Central memory CD8-positive, alpha-beta T cell (primary cell): Measurements from ENCODE around the gene RLBP1.

Experiments used
- ATAC-seq: fragments of 150-1000 bp; cut with Tn5 transposase; replicated peaks from 2 replicates; pipeline ENCODE4 v1.10.0; 2022; ENCODE audit warnings: mild to moderate bottlenecking, moderate FRiP score, moderate number of reproducible peaks; ENCODE audit not compliant: poor library complexity, severe bottlenecking; ENCODE audit errors: extremely low read depth
- DNase-seq, 2 donors: peaks; one replicate each; pipeline ENCODE4 v3.0.0; 2021; ENCODE audit warnings: low spot score in 2 of 2
- H3K27ac Mint-ChIP-seq: one replicate; pipeline ENCODE4 v1.8.0; 2022; ENCODE audit warnings: low read depth, mild to moderate bottlenecking, moderate library complexity, mixed read lengths
- H3K27me3 Mint-ChIP-seq: one replicate; pipeline ENCODE4 v1.8.0; 2022; ENCODE audit warnings: mixed read lengths
- H3K36me3 Mint-ChIP-seq: one replicate; pipeline ENCODE4 v1.8.0; 2022; ENCODE audit warnings: mild to moderate bottlenecking, moderate library complexity, mixed read lengths; ENCODE audit not compliant: insufficient read depth
- H3K4me1 Mint-ChIP-seq: one replicate; pipeline ENCODE4 v1.8.0; 2022; ENCODE audit warnings: mixed read lengths
- H3K4me3 Mint-ChIP-seq: one replicate; pipeline ENCODE4 v1.8.0; 2022; ENCODE audit warnings: mild to moderate bottlenecking, moderate library complexity, mixed read lengths
- H3K9me3 Mint-ChIP-seq: one replicate; pipeline ENCODE4 v1.8.0; 2022; ENCODE audit warnings: mixed read lengths

The RLBP1 gene

GRCh38 chr15:89201465-89202005 lies 19.8 kb downstream of the RLBP1 start:
- no peak for DNase-seq
- peaks cover 11% of the 10 kb centered on the region for H3K36me3 Mint-ChIP-seq
- H3K4me3 Mint-ChIP-seq: no peak overlapping the region
- H3K9me3 Mint-ChIP-seq: no peaks in the 10 kb centered on the region
- H3K27ac Mint-ChIP-seq: no peak overlapping the region
- no peaks in the 10 kb centered on the region for H3K27me3 Mint-ChIP-seq
- ATAC-seq: no peak
- peaks cover 25% of the 10 kb centered on the region for H3K4me1 Mint-ChIP-seq

- Mint-ChIP-seq H3K27me3 (no peaks in the 10 kb centered on the region), H3K27ac (no peak overlapping the region), H3K36me3 (peaks cover 19% of the 10 kb centered on the region), H3K9me3 (no peaks in the 10 kb centered on the region), H3K4me3 (no peak overlapping the region), H3K4me1 (peaks cover 24% of the 10 kb centered on the region)
- DNase-seq: no peak
- ATAC-seq: no peak
Observed at GRCh38 chr15:89200182-89200581, 21.2 kb downstream of the RLBP1 start.

DNA sequence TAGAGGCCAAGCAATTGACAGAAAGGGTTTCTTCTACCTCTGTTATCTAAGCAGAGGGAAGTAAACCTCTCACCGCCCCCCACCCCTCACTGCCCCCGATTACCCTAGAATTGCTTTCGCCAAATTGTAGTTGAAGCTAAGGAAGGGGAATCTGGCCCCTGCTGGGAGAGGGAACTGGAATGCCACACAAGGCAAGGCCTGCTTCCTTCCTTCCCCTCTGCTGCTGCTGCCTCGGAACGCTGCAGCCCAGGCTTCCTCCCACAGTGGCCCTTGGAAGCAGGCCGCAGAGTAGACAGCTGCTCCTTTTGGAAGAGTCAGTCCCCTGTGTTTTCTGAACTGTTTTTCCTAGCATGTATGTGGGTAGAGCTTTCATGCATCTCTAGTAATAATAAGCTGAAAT lies 21.6 kb downstream of the RLBP1 start:
- ATAC-seq: no peak
- H3K27ac Mint-ChIP-seq: no peak overlapping the region
- DNase-seq: no peak
- H3K27me3 Mint-ChIP-seq: no peaks in the 10 kb centered on the region
- no peaks in the 10 kb centered on the region for H3K9me3 Mint-ChIP-seq
- H3K4me3 Mint-ChIP-seq: no peak overlapping the region
- H3K36me3 Mint-ChIP-seq: peaks cover 19% of the 10 kb centered on the region
- H3K4me1 Mint-ChIP-seq: peaks cover 19% of the 10 kb centered on the region

GRCh38 chr15:89198934-89199333 lies 22.4 kb downstream of the RLBP1 start:
- DNase-seq: no peak
- Mint-ChIP-seq H3K27me3 (no peaks in the 10 kb centered on the region), H3K4me1 (peaks cover 12% of the 10 kb centered on the region), H3K27ac (no peak overlapping the region), H3K36me3 (peaks cover 23% of the 10 kb centered on the region), H3K9me3 (no peaks in the 10 kb centered on the region), H3K4me3 (no peak overlapping the region)
- no peak for ATAC-seq

DNA sequence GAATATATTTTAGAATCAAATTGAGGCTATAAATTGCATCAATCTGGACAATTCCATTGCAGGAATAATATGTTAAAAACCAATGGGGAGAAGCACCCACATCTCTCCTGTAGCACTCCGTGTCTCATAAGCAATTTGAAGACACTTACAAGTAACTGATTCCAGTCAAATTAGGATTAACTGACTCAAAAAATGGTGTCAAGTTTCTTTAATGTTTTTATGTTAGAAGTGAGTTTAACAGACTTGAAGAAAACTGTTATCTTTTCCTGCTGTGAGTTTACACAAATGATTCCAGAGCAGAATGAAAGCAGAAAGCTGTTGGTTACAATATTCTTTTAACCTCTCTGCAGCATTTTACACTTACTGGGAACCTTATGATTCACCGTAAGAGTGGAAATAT lies 23.2 kb downstream of the RLBP1 start:
- DNase-seq (no peak), ATAC-seq (no peak)
- H3K9me3 Mint-ChIP-seq: no peaks in the 10 kb centered on the region
- H3K27ac Mint-ChIP-seq: no peak overlapping the region
- no peak overlapping the region for H3K4me3 Mint-ChIP-seq
- H3K36me3 Mint-ChIP-seq: peaks cover 29% of the 10 kb centered on the region
- peaks cover 4% of the 10 kb centered on the region for H3K4me1 Mint-ChIP-seq
- no peaks in the 10 kb centered on the region for H3K27me3 Mint-ChIP-seq

DNA sequence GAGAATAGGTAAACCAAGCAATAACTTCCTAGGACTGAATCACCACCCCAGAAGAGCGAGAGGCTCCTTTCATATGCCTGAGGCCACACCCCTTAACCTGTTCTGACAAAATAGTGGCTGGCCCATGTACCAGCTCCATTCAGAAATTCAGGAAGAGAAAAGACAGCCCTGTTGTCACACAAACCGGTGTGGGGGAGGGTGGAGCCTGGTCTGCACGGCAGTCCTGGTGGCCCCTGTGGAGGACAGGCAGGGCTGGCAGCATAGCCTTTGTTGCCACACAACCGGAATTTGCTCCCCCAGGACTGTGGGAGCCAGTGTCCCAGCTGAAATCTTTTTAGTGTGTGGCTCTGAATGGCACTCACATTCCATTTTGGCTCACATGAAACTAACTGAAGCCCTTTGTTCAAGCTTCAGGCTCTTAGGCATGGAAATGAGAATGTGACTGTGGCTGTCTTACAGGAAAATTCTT lies 23.8 kb downstream of the RLBP1 start:
- Mint-ChIP-seq H3K4me3 (no peak overlapping the region), H3K9me3 (no peaks in the 10 kb centered on the region), H3K4me1 (peaks cover 4% of the 10 kb centered on the region), H3K36me3 (peaks cover 32% of the 10 kb centered on the region), H3K27me3 (no peaks in the 10 kb centered on the region), H3K27ac (no peak overlapping the region)
- DNase-seq: no peak
- ATAC-seq: no peak

DNA sequence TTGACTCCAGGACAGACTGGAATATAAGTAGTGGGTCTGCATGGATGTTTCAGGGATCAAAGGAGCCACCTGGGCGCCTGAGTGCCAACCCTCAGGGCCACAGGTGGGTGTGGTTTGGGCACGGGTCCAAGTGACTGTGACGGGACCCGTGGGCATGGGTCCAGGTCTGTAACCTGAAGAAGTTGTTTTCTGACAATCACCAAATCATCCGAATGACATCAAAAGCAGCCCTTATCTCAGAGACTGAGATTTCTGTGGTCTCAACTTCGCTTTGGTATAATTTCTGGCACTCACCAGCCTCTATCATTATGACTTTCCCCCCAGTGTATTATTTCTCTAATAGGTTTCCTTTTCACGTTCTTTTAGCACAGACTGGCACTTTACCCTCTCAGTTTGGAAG lies 24.4 kb downstream of the RLBP1 start:
- Mint-ChIP-seq H3K27me3 (no peaks in the 10 kb centered on the region), H3K4me1 (peaks cover 4% of the 10 kb centered on the region), H3K4me3 (no peak overlapping the region), H3K36me3 (peaks cover 37% of the 10 kb centered on the region), H3K9me3 (no peaks in the 10 kb centered on the region), H3K27ac (no peak overlapping the region)
- ATAC-seq (no peak), DNase-seq (no peak)

GRCh38 chr15:89196241-89196640 lies 25.1 kb downstream of the RLBP1 start:
- H3K27ac Mint-ChIP-seq: no peak overlapping the region
- H3K36me3 Mint-ChIP-seq: peaks cover 42% of the 10 kb centered on the region
- no peaks in the 10 kb centered on the region for H3K9me3 Mint-ChIP-seq
- H3K27me3 Mint-ChIP-seq: no peaks in the 10 kb centered on the region
- ATAC-seq (no peak), DNase-seq (no peak)
- H3K4me1 Mint-ChIP-seq: no peaks in the 10 kb centered on the region
- H3K4me3 Mint-ChIP-seq: no peak overlapping the region

- no peak overlapping the region for H3K4me3 Mint-ChIP-seq
- no peaks in the 10 kb centered on the region for H3K4me1 Mint-ChIP-seq
- H3K9me3 Mint-ChIP-seq: no peaks in the 10 kb centered on the region
- H3K27ac Mint-ChIP-seq: no peak overlapping the region
- H3K36me3 Mint-ChIP-seq: peaks cover 44% of the 10 kb centered on the region
- ATAC-seq (no peak), DNase-seq (no peak)
- no peaks in the 10 kb centered on the region for H3K27me3 Mint-ChIP-seq
Observed at GRCh38 chr15:89195836-89196235, 25.5 kb downstream of the RLBP1 start.

- no peaks in the 10 kb centered on the region for H3K9me3 Mint-ChIP-seq
- H3K36me3 Mint-ChIP-seq: peaks cover 49% of the 10 kb centered on the region
- H3K4me3 Mint-ChIP-seq: no peak overlapping the region
- no peaks in the 10 kb centered on the region for H3K27me3 Mint-ChIP-seq
- DNase-seq: no peak
- ATAC-seq: no peak
- H3K4me1 Mint-ChIP-seq: no peaks in the 10 kb centered on the region
- no peak overlapping the region for H3K27ac Mint-ChIP-seq
Observed at GRCh38 chr15:89194608-89195007, 26.8 kb downstream of the RLBP1 start.

DNA sequence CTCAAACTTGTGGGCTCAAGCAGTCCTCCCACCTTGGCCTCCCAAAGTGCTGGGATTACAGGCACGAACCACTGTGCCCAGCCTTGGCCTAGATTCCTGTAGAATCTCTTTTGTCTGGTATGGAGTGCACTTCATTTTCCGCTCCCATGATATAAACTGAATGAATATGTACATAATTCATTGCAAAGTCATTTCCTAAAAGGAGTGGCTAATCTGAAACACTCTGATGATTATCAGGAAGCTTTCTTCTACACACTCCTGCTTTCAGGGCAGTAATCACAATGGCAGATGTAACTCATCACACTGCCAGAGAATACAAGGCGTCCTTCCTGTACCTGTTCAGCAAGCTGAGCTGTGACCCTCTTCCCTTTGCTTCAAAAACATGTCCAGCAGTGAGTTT lies 28.6 kb downstream of the RLBP1 start:
- DNase-seq (no peak), ATAC-seq (no peak)
- Mint-ChIP-seq H3K4me1 (no peaks in the 10 kb centered on the region), H3K9me3 (no peaks in the 10 kb centered on the region), H3K4me3 (no peak overlapping the region), H3K27me3 (no peaks in the 10 kb centered on the region), H3K27ac (no peak overlapping the region), H3K36me3 (peaks cover 59% of the 10 kb centered on the region)

DNA sequence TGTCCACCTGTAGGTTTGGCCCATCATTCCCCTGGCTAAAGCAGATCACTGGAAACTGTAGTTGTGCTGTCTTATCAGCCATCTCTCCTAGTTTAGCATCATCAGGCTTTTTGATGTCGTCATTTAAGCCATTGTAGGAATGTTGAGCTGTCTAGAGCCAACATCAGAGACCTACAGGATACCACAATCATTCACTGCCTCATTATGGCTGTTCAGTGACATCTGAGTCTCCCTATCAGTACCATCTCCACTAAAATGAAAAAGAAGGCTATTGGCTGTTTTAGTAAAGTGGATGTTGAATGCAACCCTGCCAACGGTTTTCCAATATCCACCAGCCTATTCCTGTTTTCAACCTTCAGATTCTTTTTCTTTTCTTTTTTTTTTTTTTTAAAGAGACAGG lies 29.2 kb downstream of the RLBP1 start:
- no peak for ATAC-seq
- H3K36me3 Mint-ChIP-seq: peaks cover 63% of the 10 kb centered on the region

DNA sequence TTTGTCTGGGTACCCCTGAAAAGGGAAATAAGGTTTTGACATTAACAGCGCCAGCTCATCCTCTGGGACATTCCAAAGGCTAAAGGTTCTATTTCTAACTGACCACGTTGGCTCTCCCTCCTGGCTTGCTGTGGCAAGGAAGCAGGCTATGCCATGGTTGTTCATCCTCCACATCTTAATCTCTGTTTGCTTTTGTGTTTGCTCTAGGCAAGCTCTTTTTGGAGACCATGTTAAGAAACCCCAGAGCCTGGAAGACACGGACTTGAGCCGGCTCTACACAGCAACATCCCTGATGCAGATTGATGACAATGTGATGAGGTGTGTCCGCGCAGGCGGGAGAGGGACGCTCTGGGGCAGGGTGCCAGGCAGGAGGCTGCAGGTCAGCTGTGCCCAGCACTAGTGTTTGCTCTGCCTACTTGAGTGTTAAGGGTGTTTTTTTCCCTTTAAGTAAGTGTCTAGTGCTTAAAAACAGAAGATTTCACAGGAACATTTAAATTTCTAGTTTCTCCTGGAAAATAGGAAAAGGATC lies 33.3 kb downstream of the RLBP1 start:
- no peak for ATAC-seq
- Mint-ChIP-seq H3K36me3 (peaks cover 47% of the 10 kb centered on the region), H3K27ac (no peak overlapping the region), H3K4me3 (no peak overlapping the region), H3K27me3 (no peaks in the 10 kb centered on the region), H3K4me1 (no peaks in the 10 kb centered on the region), H3K9me3 (no peaks in the 10 kb centered on the region)
- DNase-seq: no peak

More for the DNA sequence above, 29.2 kb downstream of the RLBP1 start:
- DNase-seq: no peak
- Mint-ChIP-seq H3K9me3 (no peaks in the 10 kb centered on the region), H3K27me3 (no peaks in the 10 kb centered on the region), H3K27ac (no peak overlapping the region), H3K4me1 (no peaks in the 10 kb centered on the region), H3K4me3 (no peak overlapping the region)
